Testis (tissue), 3 donors: Measurements from ENCODE around the gene TDRD9. TPM values are rescaled to one million over a fixed set of nuclear protein-coding genes. Genes with fewer than 3 reads are reported as not detected.

Experiments used
- DNase-seq: peaks from one replicate; pipeline ENCODE4 v3.0.0-alpha.2; 2019
- H3K27ac ChIP-seq, 2 donors: fragments of 200-600 bp; sonication (generic); one replicate each; pipeline ENCODE4 v1.5.1; 2019
- H3K27me3 ChIP-seq: fragments of 200-600 bp; sonication (generic); one replicate; pipeline ENCODE4 v1.5.1; 2019
- H3K36me3 ChIP-seq: fragments of 200-600 bp; sonication (generic); one replicate; pipeline ENCODE4 v1.5.1; 2017; ENCODE audit warnings: low read depth; ENCODE audit errors: missing control alignments
- H3K4me1 ChIP-seq: fragments of 200-600 bp; sonication (generic); one replicate; pipeline ENCODE4 v1.5.1; 2019
- H3K4me3 ChIP-seq, 2 donors: fragments of 200-600 bp; sonication (generic); one replicate each; pipeline ENCODE4 v1.5.1; 2017 to 2019
- H3K9me3 ChIP-seq: fragments of 200-600 bp; sonication (generic); one replicate; pipeline ENCODE4 v1.5.1; 2017
- POLR2A ChIP-seq: fragments of 450-650 bp; IDR thresholded peaks from one replicate; pipeline ENCODE4 v1.6.1; 2017; ENCODE audit warnings: antibody characterized with exemption, mild to moderate bottlenecking, moderate library complexity
- WGBS, 2 donors: methylation state at CpG; one replicate each; pipeline ENCODE4 v1.1.5; 2018; 5-methylcytosine and 5-hydroxymethylcytosine counted together
- intact Hi-C: fragments of 100-400 bp; cut with DNase I; formaldehyde crosslinking; loops from one replicate; pipeline ENCODE4 v1.15.1; 2023; ENCODE audit warnings: low total_unique reads
- polyA plus RNA-seq: library from polyadenylated mRNA; stranded (reverse); fragments of 350-450 nt; fragmentation: Illumina TruSeq; extraction: RNeasy Lipid Tissue Mini Kit (QIAGEN cat#74804); gene quantifications from one replicate; pipeline ENCODE4 v1.2.3, GENCODE V29; 2014; ENCODE audit warnings: low read depth, low replicate concordance; ENCODE audit not compliant: insufficient read depth
- total RNA-seq, 2 donors: library from RNA; depleted of rRNA; stranded (reverse); fragments of >200 nt; gene quantifications; one replicate each; pipeline ENCODE4 v1.2.3, GENCODE V29; 2016
- TF ChIP-seq, protein P1 (sequence below), 3 experiments: fragments of 450-650 bp in 2 of 3; fragments of 200-600 bp in 1 of 3; sonication (generic) in 1 of 3; IDR thresholded peaks; one replicate each; pipeline ENCODE4 v1.5.1; 2016 to 2019; ENCODE audit warnings: antibody characterized with exemption in 3 of 3, mild to moderate bottlenecking in 2 of 3, moderate library complexity in 1 of 3

The TDRD9 gene
- total and polyA plus RNA-seq, 3 donors from 2014 or later, result 41.8 to 72.8 (median 68.5) TPM

DNA sequence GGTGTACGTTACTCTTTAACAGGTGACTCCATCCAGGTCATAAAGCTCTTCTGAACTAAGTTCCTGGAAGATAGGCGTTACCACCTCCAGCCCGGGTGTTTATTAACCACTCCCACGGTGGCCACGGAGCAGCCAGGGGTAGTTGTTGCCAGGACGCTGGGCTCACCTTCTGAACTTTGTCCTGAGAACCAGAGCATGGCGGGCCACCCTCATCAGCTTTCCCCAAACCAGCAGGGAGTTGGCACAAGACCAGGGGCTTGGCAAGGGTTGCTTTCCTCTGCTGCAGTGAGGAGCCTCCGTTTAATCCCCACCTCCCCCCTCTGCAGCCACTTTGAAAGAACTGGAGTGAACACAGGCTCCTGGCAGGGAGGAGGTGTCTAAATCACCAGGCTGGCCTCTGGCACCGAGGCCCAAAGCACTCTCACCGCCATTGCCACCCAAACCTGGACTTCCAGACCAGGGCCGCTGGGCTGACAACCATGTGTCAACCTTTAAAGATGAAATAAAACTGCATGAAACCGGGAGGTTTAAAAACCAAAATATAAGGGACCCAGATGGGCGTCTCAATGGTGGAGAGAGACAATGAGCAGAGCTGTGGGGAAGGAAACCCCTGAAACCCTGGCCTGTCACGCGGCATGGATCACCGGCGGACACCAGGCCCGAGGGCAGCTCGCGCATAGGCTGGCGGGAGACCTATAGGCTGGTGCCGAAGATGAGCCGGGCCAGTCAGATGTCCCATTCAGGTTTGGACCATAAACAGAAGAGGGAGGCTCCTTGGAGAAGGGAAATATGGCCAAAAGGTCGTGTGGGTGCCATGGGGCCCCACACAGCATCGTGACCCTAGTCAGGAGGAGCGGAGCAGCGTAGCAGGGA is 30.9 kb upstream of the TDRD9 start:
- no peak for TF ChIP-seq POLR2A
- TF ChIP-seq, protein P1, sequence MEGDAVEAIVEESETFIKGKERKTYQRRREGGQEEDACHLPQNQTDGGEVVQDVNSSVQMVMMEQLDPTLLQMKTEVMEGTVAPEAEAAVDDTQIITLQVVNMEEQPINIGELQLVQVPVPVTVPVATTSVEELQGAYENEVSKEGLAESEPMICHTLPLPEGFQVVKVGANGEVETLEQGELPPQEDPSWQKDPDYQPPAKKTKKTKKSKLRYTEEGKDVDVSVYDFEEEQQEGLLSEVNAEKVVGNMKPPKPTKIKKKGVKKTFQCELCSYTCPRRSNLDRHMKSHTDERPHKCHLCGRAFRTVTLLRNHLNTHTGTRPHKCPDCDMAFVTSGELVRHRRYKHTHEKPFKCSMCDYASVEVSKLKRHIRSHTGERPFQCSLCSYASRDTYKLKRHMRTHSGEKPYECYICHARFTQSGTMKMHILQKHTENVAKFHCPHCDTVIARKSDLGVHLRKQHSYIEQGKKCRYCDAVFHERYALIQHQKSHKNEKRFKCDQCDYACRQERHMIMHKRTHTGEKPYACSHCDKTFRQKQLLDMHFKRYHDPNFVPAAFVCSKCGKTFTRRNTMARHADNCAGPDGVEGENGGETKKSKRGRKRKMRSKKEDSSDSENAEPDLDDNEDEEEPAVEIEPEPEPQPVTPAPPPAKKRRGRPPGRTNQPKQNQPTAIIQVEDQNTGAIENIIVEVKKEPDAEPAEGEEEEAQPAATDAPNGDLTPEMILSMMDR (IDR thresholded peaks at IDR 0.05), result no peak
- no peaks in the 10 kb centered on the region for H3K27me3 ChIP-seq
- H3K27ac ChIP-seq, result no peak overlapping the region
- 83 to 87% methylated on average over 26 of the region's 27 CpGs for WGBS, 2 donors
- H3K9me3 ChIP-seq, result no peaks in the 10 kb centered on the region
- no peak overlapping the region for H3K4me3 ChIP-seq
- DNase-seq, result no peak
- H3K36me3 ChIP-seq, result no peaks in the 10 kb centered on the region
- peaks cover 3% of the 10 kb centered on the region for H3K4me1 ChIP-seq
- intact Hi-C loops, result no loop called here

DNA sequence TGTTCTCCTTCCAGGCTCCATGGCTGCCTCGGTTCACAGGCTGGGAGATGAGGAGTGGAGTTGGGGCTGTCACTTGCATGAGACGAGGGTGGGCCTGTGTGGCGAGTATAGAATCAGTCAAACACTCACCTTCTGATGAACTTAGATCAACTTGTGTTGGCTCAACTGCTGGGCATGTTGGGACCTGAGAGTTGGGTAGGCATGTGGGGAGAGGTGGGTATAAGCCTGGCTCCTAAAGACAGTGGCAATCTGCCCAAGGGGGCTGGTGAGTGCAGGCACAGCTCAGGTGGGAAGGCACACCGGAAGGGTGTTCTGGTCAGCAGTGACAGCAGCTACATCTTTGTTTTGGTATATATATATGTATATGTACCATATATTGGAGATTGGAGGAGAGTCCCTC is 30.1 kb upstream of the TDRD9 start:
- intact Hi-C loops, result no loop called here
- no peak for DNase-seq
- H3K36me3 ChIP-seq, result no peaks in the 10 kb centered on the region
- peaks cover 3% of the 10 kb centered on the region for H3K4me1 ChIP-seq
- H3K27ac ChIP-seq, result no peak overlapping the region
- WGBS, 2 donors, result 97 to 98% methylated on average over 4 of the region's 4 CpGs
- H3K9me3 ChIP-seq, result no peaks in the 10 kb centered on the region
- H3K27me3 ChIP-seq, result no peaks in the 10 kb centered on the region
- no peak overlapping the region for H3K4me3 ChIP-seq
- TF ChIP-seq, protein P1 (IDR thresholded peaks at IDR 0.05), result no peak
- TF ChIP-seq POLR2A, result no peak

DNA sequence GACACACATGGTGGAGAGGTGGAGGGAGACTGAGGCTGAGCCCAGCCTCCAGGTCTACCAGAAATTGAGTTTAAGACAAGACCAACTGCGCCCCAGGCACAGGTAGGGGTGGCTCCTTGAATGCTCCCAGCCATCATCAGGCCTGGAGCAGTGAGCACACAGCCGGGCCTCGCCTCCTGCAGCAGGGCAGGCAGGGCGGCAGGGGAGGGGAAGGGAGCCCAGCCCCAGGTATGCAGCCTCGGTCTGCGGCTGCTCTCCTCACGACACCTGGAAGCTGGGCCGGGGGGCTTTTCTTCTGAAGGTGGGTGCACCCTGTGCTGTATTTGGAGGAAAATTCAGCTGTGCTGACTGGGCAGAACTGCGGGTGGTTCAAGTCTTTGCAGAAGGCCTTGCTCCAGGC is 29.5 kb upstream of the TDRD9 start:
- 88 to 96% methylated on average over 7 of the region's 9 CpGs for WGBS, 2 donors
- Histone ChIP-seq H3K4me3 (no peak overlapping the region), H3K27ac (no peak overlapping the region), H3K4me1 (peaks cover 3% of the 10 kb centered on the region), H3K27me3 (no peaks in the 10 kb centered on the region), H3K36me3 (no peaks in the 10 kb centered on the region), H3K9me3 (no peaks in the 10 kb centered on the region)
- TF ChIP-seq, protein P1 (IDR thresholded peaks at IDR 0.05), result no peak
- DNase-seq, result no peak
- intact Hi-C loops, result no loop called here

DNA sequence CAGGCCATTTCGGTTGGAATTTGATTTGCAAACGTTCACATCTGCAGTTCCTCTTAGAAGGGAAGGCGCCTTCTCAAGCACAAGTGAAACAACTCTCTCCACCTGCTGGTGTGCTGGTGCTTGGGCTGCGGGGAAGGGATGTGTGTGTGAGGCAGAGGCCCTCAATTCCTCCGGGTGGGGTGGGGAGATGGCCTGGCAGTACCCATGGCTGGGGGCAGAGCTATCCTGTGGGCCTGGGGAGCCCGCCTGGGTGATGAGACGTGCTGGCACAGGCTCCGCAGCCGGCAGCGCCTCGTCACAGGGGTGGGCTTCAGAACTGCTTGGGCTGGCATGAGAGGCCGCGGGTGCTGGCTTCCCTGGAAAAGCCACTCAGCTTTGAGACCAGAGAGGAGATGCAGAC is 28.9 kb upstream of the TDRD9 start:
- 80 to 94% methylated on average over 3 to 13 of the region's 13 CpGs for WGBS, 2 donors
- TF ChIP-seq POLR2A, result no peak
- TF ChIP-seq, protein P1 (IDR thresholded peaks at IDR 0.05), result no peak
- H3K4me3 ChIP-seq, result no peak overlapping the region
- DNase-seq, result no peak
- peaks cover 3% of the 10 kb centered on the region for H3K4me1 ChIP-seq
- H3K27ac ChIP-seq, result no peak overlapping the region
- intact Hi-C loops, result no loop called here
- H3K9me3 ChIP-seq, result no peaks in the 10 kb centered on the region
- H3K36me3 ChIP-seq, result no peaks in the 10 kb centered on the region
- H3K27me3 ChIP-seq, result no peaks in the 10 kb centered on the region

DNA sequence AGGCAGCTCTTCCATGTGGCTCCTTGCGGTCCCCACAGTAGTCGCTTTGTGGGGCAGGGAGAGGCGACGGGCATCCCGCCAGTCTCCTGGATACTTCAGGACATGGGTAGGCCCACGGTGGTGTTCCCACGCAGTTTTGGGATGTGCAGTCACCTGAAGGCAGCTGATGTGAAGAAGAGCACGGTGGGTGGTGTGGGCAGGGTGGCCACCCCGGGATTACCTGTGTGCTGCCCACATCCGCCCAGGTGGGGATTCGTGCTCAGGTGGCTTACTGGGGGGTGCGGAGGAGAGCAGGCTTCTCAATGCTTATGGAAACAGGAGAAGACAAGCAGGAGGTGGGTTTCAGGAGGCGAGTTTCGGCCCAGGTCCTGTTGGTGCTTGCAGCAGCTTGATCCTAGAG is 28.4 kb upstream of the TDRD9 start:
- intact Hi-C loops, result no loop called here
- no peaks in the 10 kb centered on the region for H3K36me3 ChIP-seq
- H3K27me3 ChIP-seq, result no peaks in the 10 kb centered on the region
- TF ChIP-seq, protein P1 (IDR thresholded peaks at IDR 0.05), result no peak
- TF ChIP-seq POLR2A, result no peak
- H3K4me1 ChIP-seq, result peaks cover 3% of the 10 kb centered on the region
- WGBS, 2 donors, result 88 to 95% methylated on average over 7 to 14 of the region's 14 CpGs
- H3K9me3 ChIP-seq, result no peaks in the 10 kb centered on the region
- DNase-seq, result no peak
- H3K27ac ChIP-seq, result no peak overlapping the region
- no peak overlapping the region for H3K4me3 ChIP-seq
